Right lung (tissue), 5 donors: ENCODE results near the gene MRPS2. TPM values are rescaled to one million over a fixed set of nuclear protein-coding genes. Genes with fewer than 3 reads are reported as not detected.
"Not testable (repeated sequence)": the region's sequence is repeated elsewhere in the genome, so short reads cannot be mapped to it uniquely, and the experiment has no call there.

Source experiments
- DNase-seq, 2 donors: peaks; one replicate each; pipeline ENCODE4 v3.0.0-alpha.2; 2013
- polyA plus RNA-seq, 5 donors: library from polyadenylated mRNA; unstranded; fragments of 120-200 nt; gene quantifications; one replicate each; pipeline versions ENCODE4 v1.2.1 to v1.2.3, GENCODE V29; 2013; ENCODE audit warnings: inconsistent platforms in 1 of 5, low replicate concordance in 1 of 5; ENCODE audit not compliant: insufficient read length in 5 of 5, insufficient read depth in 1 of 5

Gene MRPS2
- polyA plus RNA-seq, 5 donors = 31.6 to 50.0 (median 39.6) TPM

- not testable (repeated sequence) for DNase-seq
Observed at GRCh38 chr9:135513906-135514305, 13.4 kb downstream of the MRPS2 start.

- no peak for DNase-seq
Observed at GRCh38 chr9:135514342-135515082, 14.0 kb downstream of the MRPS2 start.

- no peak for DNase-seq
Observed at GRCh38 chr9:135515083-135515951, 14.8 kb downstream of the MRPS2 start.

- DNase-seq = no peak
Observed at GRCh38 chr9:135516132-135516860, 15.8 kb downstream of the MRPS2 start.

GRCh38 chr9:135517407-135517822, 16.9 kb downstream of the MRPS2 start:
- DNase-seq = no peak

GRCh38 chr9:135519179-135519971, 18.9 kb downstream of the MRPS2 start:
- DNase-seq = no peak

- no peak for DNase-seq
Observed at GRCh38 chr9:135520916-135521607, 20.6 kb downstream of the MRPS2 start, which contains the start of gene LCN1. Gene LCN1, plus strand, starts transcription at chr9:135521440. Its CDS starts 58 bp downstream, at chr9:135521498.

GRCh38 chr9:135521608-135522095, 21.2 kb downstream of the MRPS2 start:
- no peak for DNase-seq

GRCh38 chr9:135522137-135522877, 21.8 kb downstream of the MRPS2 start:
- DNase-seq = no peak

- no peak for DNase-seq
Observed at GRCh38 chr9:135522931-135523330, 22.4 kb downstream of the MRPS2 start.

GRCh38 chr9:135523521-135524129, 23.1 kb downstream of the MRPS2 start:
- DNase-seq = no peak

GRCh38 chr9:135524130-135524861, 23.8 kb downstream of the MRPS2 start:
- DNase-seq = no peak

GRCh38 chr9:135525241-135526088, 25.0 kb downstream of the MRPS2 start:
- DNase-seq = no peak

GRCh38 chr9:135526089-135526729, 25.7 kb downstream of the MRPS2 start:
- DNase-seq = no peak

- no peak for DNase-seq
Observed at GRCh38 chr9:135526730-135527571, 26.5 kb downstream of the MRPS2 start.

- DNase-seq = not testable (repeated sequence)
Observed at GRCh38 chr9:135528842-135529435, 28.5 kb downstream of the MRPS2 start.
